Uterus (tissue), 2 donors: ENCODE measurements around the gene TOMM5.

Experiments
- POLR2A ChIP-seq, 2 donors: fragments of 450-650 bp; IDR thresholded peaks; one replicate each; pipeline ENCODE4 v1.6.1; 2016; ENCODE audit warnings: antibody characterized with exemption in 2 of 2, mild to moderate bottlenecking in 1 of 2, moderate library complexity in 1 of 2
- TF ChIP-seq, protein P1 (sequence below), 4 experiments: fragments of 200-600 bp in 2 of 4; fragments of 450-650 bp in 2 of 4; sonication (generic) in 2 of 4; IDR thresholded peaks; one replicate each; pipeline ENCODE4 v1.5.1; 2016 to 2019; ENCODE audit warnings: antibody characterized with exemption in 4 of 4, mild to moderate bottlenecking in 2 of 4, moderate library complexity in 1 of 4

DNA sequence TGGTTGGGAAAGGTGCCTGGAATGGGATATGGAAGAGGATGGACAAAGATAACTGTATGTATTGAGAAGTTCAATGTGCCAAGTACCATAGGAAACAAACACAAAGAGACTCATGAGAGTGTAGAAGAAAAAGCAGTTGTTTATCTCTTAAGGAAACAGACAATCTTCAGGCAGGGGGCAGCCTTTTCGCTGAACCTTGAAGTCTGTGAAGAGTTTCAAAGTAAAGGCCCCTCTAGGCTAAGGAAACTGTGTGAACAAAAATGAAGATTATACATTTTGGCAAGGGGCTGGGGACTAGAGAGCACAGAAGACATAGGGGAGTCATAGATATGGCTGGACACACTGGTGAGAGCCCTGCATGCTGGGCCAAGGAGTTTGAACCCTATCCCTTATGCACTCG, 30.9 kb upstream of the TOMM5 start:
- TF ChIP-seq POLR2A (IDR thresholded peaks at IDR 0.05): no peak
- TF ChIP-seq, protein P1, sequence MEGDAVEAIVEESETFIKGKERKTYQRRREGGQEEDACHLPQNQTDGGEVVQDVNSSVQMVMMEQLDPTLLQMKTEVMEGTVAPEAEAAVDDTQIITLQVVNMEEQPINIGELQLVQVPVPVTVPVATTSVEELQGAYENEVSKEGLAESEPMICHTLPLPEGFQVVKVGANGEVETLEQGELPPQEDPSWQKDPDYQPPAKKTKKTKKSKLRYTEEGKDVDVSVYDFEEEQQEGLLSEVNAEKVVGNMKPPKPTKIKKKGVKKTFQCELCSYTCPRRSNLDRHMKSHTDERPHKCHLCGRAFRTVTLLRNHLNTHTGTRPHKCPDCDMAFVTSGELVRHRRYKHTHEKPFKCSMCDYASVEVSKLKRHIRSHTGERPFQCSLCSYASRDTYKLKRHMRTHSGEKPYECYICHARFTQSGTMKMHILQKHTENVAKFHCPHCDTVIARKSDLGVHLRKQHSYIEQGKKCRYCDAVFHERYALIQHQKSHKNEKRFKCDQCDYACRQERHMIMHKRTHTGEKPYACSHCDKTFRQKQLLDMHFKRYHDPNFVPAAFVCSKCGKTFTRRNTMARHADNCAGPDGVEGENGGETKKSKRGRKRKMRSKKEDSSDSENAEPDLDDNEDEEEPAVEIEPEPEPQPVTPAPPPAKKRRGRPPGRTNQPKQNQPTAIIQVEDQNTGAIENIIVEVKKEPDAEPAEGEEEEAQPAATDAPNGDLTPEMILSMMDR (IDR thresholded peaks at IDR 0.05): no peak
